Suprapubic skin (tissue), 4 donors: ENCODE results near the gene STXBP3. TPM values are rescaled to one million over a fixed set of nuclear protein-coding genes. Genes with fewer than 3 reads are reported as not detected.

ENCODE experiments used
- DNase-seq, 2 donors: peaks; one replicate each; pipeline ENCODE4 v3.0.0-alpha.2; 2019; ENCODE audit warnings: low spot score in 2 of 2
- H3K27ac ChIP-seq: fragments of 200-600 bp; sonication (generic); one replicate; pipeline ENCODE4 v1.5.1; 2019
- H3K27me3 ChIP-seq: fragments of 200-600 bp; sonication (generic); one replicate; pipeline ENCODE4 v1.5.1; 2019
- H3K36me3 ChIP-seq: fragments of 200-600 bp; sonication (generic); one replicate; pipeline ENCODE4 v1.5.1; 2019
- H3K4me1 ChIP-seq: fragments of 200-600 bp; sonication (generic); one replicate; pipeline ENCODE4 v1.5.1; 2019
- H3K4me3 ChIP-seq: fragments of 200-600 bp; sonication (generic); one replicate; pipeline ENCODE4 v1.5.1; 2019; ENCODE audit warnings: mild to moderate bottlenecking
- H3K9me3 ChIP-seq: fragments of 200-600 bp; sonication (generic); one replicate; pipeline ENCODE4 v1.5.1; 2019
- EP300 ChIP-seq: sonication (generic); formaldehyde crosslinking; IDR thresholded peaks from one replicate; pipeline ENCODE4 v1.6.1; 2017; ENCODE audit warnings: antibody characterized with exemption
- POLR2A ChIP-seq, 2 donors: fragments of 450-650 bp; IDR thresholded peaks; one replicate each; pipeline ENCODE4 v1.6.1; 2017; ENCODE audit warnings: antibody characterized with exemption in 2 of 2, mild to moderate bottlenecking in 2 of 2, moderate library complexity in 2 of 2
- POLR2AphosphoS5 ChIP-seq, 3 donors: sonication (generic); formaldehyde crosslinking; IDR thresholded peaks; one replicate each; pipeline ENCODE4 v1.6.1; 2017; ENCODE audit warnings: antibody characterized with exemption in 3 of 3
- WGBS: methylation state at CpG from one replicate; pipeline ENCODE4 v1.1.5; 2018; 5-methylcytosine and 5-hydroxymethylcytosine counted together
- total RNA-seq, 4 donors: library from RNA; depleted of rRNA; stranded (reverse); fragments of >200 nt; gene quantifications; one replicate each; pipeline ENCODE4 v1.1.0, GENCODE V29; 2016
- TF ChIP-seq, protein P1 (sequence below), 2 donors: fragments of 200-600 bp in 1 of 2; fragments of 450-650 bp in 1 of 2; sonication (generic) in 1 of 2; IDR thresholded peaks; one replicate each; pipeline ENCODE4 v1.5.1; 2016 to 2019; ENCODE audit warnings: antibody characterized with exemption in 2 of 2, mild to moderate bottlenecking in 1 of 2, moderate library complexity in 1 of 2

The STXBP3 gene
- total RNA-seq, 4 donors from 2014 or later, result 48.8 to 137 (median 66.3) TPM

GRCh38 chr1:108722292-108722691 lies 24.2 kb upstream of the STXBP3 start:
- 85% methylated on average over 6 of the region's 6 CpGs for WGBS
- no peaks in the 10 kb centered on the region for H3K4me1 ChIP-seq
- TF ChIP-seq EP300 (no peak), POLR2AphosphoS5 (IDR thresholded peaks at IDR 0.05) (no peak), POLR2A (IDR thresholded peaks at IDR 0.05) (no peak)
- TF ChIP-seq, protein P1, sequence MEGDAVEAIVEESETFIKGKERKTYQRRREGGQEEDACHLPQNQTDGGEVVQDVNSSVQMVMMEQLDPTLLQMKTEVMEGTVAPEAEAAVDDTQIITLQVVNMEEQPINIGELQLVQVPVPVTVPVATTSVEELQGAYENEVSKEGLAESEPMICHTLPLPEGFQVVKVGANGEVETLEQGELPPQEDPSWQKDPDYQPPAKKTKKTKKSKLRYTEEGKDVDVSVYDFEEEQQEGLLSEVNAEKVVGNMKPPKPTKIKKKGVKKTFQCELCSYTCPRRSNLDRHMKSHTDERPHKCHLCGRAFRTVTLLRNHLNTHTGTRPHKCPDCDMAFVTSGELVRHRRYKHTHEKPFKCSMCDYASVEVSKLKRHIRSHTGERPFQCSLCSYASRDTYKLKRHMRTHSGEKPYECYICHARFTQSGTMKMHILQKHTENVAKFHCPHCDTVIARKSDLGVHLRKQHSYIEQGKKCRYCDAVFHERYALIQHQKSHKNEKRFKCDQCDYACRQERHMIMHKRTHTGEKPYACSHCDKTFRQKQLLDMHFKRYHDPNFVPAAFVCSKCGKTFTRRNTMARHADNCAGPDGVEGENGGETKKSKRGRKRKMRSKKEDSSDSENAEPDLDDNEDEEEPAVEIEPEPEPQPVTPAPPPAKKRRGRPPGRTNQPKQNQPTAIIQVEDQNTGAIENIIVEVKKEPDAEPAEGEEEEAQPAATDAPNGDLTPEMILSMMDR (IDR thresholded peaks at IDR 0.05), result no peak
- no peaks in the 10 kb centered on the region for H3K9me3 ChIP-seq
- no peaks in the 10 kb centered on the region for H3K36me3 ChIP-seq
- no peak overlapping the region for H3K4me3 ChIP-seq
- no peak for DNase-seq
- no peak overlapping the region for H3K27ac ChIP-seq
- H3K27me3 ChIP-seq, result no peaks in the 10 kb centered on the region

- no peak for DNase-seq
- no peak for TF ChIP-seq POLR2A (IDR thresholded peaks at IDR 0.05)
- no peak for TF ChIP-seq POLR2AphosphoS5 (IDR thresholded peaks at IDR 0.05)
- no peak for TF ChIP-seq EP300
- TF ChIP-seq, protein P1 (IDR thresholded peaks at IDR 0.05), result no peak
- no peak overlapping the region for H3K4me3 ChIP-seq
- H3K9me3 ChIP-seq, result no peaks in the 10 kb centered on the region
- WGBS, result 76% methylated on average over 1 of the region's 1 CpG
- H3K27ac ChIP-seq, result no peak overlapping the region
- no peaks in the 10 kb centered on the region for H3K36me3 ChIP-seq
- H3K27me3 ChIP-seq, result peaks cover 5% of the 10 kb centered on the region
- no peaks in the 10 kb centered on the region for H3K4me1 ChIP-seq
These were observed 20.6 kb upstream of the STXBP3 start for GRCh38 chr1:108725906-108726305.

GRCh38 chr1:108728327-108728923 lies 18.0 kb upstream of the STXBP3 start:
- Histone ChIP-seq H3K27me3 (peaks cover 5% of the 10 kb centered on the region), H3K9me3 (no peaks in the 10 kb centered on the region), H3K4me3 (no peak overlapping the region), H3K27ac (no peak overlapping the region), H3K36me3 (no peaks in the 10 kb centered on the region), H3K4me1 (no peaks in the 10 kb centered on the region)
- TF ChIP-seq EP300 (no peak), POLR2AphosphoS5 (IDR thresholded peaks at IDR 0.05) (no peak), POLR2A (IDR thresholded peaks at IDR 0.05) (no peak)
- TF ChIP-seq, protein P1 (IDR thresholded peaks at IDR 0.05), result no peak
- WGBS, result 76% methylated on average over 8 of the region's 8 CpGs
- no peak for DNase-seq

GRCh38 chr1:108729481-108729880 lies 17.0 kb upstream of the STXBP3 start:
- Histone ChIP-seq H3K4me1 (no peaks in the 10 kb centered on the region), H3K36me3 (no peaks in the 10 kb centered on the region), H3K27ac (no peak overlapping the region), H3K27me3 (peaks cover 5% of the 10 kb centered on the region), H3K9me3 (no peaks in the 10 kb centered on the region), H3K4me3 (no peak overlapping the region)
- WGBS, result 89% methylated on average over 4 of the region's 4 CpGs
- TF ChIP-seq, protein P1 (IDR thresholded peaks at IDR 0.05), result no peak
- TF ChIP-seq POLR2A (IDR thresholded peaks at IDR 0.05) (no peak), EP300 (no peak), POLR2AphosphoS5 (IDR thresholded peaks at IDR 0.05) (no peak)
- DNase-seq, result no peak

DNA sequence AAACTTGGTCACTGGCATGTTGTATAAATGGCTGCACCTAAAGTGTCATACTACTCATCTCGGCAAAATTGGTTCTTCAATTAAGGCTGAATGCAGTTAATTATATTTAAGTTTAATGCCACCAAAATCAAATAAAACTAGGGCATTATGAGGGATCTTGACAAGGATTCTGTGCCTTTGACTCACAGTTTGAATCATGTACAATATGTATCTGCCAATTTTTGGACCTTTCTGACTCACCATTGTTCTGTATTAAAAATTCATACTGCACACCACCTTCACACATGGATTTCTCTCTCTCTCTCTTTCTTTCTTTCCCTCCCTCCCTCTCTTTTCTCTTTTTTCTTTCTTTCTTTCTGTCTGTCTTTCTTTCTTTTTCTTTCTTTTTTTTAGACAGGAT lies 14.1 kb upstream of the STXBP3 start:
- Histone ChIP-seq H3K4me3 (no peak overlapping the region), H3K9me3 (no peaks in the 10 kb centered on the region), H3K27me3 (peaks cover 4% of the 10 kb centered on the region), H3K36me3 (no peaks in the 10 kb centered on the region), H3K27ac (no peak overlapping the region), H3K4me1 (no peaks in the 10 kb centered on the region)
- TF ChIP-seq POLR2A (IDR thresholded peaks at IDR 0.05) (no peak), EP300 (no peak), POLR2AphosphoS5 (IDR thresholded peaks at IDR 0.05) (no peak)
- TF ChIP-seq, protein P1 (IDR thresholded peaks at IDR 0.05), result no peak
- DNase-seq, result no peak
- 94% methylated on average over 1 of the region's 1 CpG for WGBS
